Stimulated activated CD8-positive, alpha-beta memory T cell treated with anti-CD3 and anti-CD28 coated beads, Interleukin-12 subunit alpha, Interleukin-12 subunit beta, amount 100 ng/mL, for 24 hours (primary cell): ENCODE results near the gene RXYLT1.

Source experiments
- DNase-seq: peaks from one replicate; pipeline ENCODE4 v3.0.0-alpha.2; 2020; ENCODE audit errors: extremely low read depth

Gene RXYLT1

GRCh38 chr12:63843254-63843720 lies 63.6 kb downstream of the RXYLT1 start:
- DNase-seq = no peak

GRCh38 chr12:63843721-63844390 lies 64.1 kb downstream of the RXYLT1 start:
- DNase-seq = peak; percentile 58

- no peak for DNase-seq
Observed at GRCh38 chr12:63844391-63845341, 65.0 kb downstream of the RXYLT1 start, which contains the start of gene SRGAP1. SRGAP1 (plus strand) TSS chr12:63844700; CDS start chr12:63844817, 117 bp downstream.

- no peak for DNase-seq
Observed at GRCh38 chr12:63845726-63846125, 66.0 kb downstream of the RXYLT1 start.

GRCh38 chr12:63846238-63846967 lies 66.7 kb downstream of the RXYLT1 start:
- no peak for DNase-seq

- DNase-seq = no peak
Observed at GRCh38 chr12:63848450-63848849, 68.7 kb downstream of the RXYLT1 start.

GRCh38 chr12:63849106-63849620 lies 69.5 kb downstream of the RXYLT1 start:
- no peak for DNase-seq

GRCh38 chr12:63849641-63850040 lies 69.9 kb downstream of the RXYLT1 start:
- no peak for DNase-seq

- no peak for DNase-seq
Observed at GRCh38 chr12:63853978-63854377, 74.3 kb downstream of the RXYLT1 start.

- DNase-seq = no peak
Observed at GRCh38 chr12:63855299-63855698, 75.6 kb downstream of the RXYLT1 start.

GRCh38 chr12:63857771-63858670 lies 78.3 kb downstream of the RXYLT1 start:
- no peak for DNase-seq
